ENCODE results near the gene MYO18B.

DNA sequence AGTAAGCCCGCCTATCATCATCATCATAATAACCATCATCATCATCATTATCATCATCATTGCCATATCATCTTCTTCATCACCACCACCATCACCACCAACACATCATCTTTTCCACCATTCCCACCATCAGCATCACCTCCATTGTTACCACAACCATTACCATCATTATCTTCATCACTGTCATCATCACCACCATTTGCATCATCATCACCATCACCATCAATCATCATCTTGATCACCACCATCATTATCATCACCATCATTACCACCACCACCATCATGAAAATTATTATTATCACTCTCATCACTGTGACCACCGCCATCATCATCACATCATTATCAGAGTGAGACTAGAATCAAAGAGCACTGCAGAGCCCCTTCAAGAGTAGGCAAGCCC lies 227.9 kb downstream of the MYO18B start:
- TF ChIP-seq ZNF274 (IDR thresholded peaks at IDR 0.05; ENCODE audit: low read depth, low read length) = no peak
- no peak for TF ChIP-seq YY1 (IDR thresholded peaks at IDR 0.05; ENCODE audit: insufficient read depth, insufficient read length)
